Amniotic stem cell (primary cell): Measurements from ENCODE around the gene LRRC27.

Experiments
- DNase-seq: peaks from one replicate; lab custom pipeline; 2025; lab: John Stamatoyannopoulos, UW

LRRC27 gene

GRCh38 chr10:132427006-132427771 is 95.2 kb downstream of the LRRC27 start:
- DNase-seq: no peak

DNA sequence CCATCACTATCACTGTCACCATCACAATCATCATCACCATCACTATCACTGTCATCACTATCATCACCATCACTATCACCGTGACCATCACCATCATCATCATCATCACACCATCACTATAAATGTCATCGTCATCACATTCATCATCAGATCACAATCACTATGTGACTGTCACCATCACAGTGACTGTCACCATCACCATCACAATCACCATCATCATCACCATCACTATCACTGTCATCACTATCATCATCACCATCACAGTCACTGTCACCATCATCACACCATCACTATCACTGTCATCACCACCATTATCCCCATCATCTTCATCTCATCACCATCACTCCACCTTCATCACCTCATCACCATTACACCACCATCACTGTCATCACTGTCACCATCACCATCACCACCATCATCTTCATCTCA is 96.0 kb downstream of the LRRC27 start:
- DNase-seq: no peak

- DNase-seq: no peak
Observed at GRCh38 chr10:132428486-132428995, 96.5 kb downstream of the LRRC27 start.
